GM10266 (cell line): ENCODE data around the gene IRF9.

Experiments used
- DNase-seq: peaks from one replicate; pipeline ENCODE4 v3.0.0; 2012; ENCODE audit errors: extremely low spot score
- CTCF ChIP-seq: IDR thresholded peaks from 2 replicates; pipeline ENCODE4 v1.5.1; 2012; ENCODE audit warnings: mild to moderate bottlenecking, low read depth; ENCODE audit not compliant: control insufficient read depth, insufficient read depth; ENCODE audit errors: missing control alignments

The IRF9 gene

GRCh38 chr14:24145219-24145618 is 15.8 kb upstream of the IRF9 start:
- no peak for TF ChIP-seq CTCF
- DNase-seq, result no peak

- TF ChIP-seq CTCF, result no peak
- no peak for DNase-seq
Observed at GRCh38 chr14:24145690-24146452, 15.2 kb upstream of the IRF9 start.

GRCh38 chr14:24146453-24146977 is 14.6 kb upstream of the IRF9 start, which contains the start of gene PSME2:
Gene PSME2 (minus strand): TSS chr14:24146610. CDS start chr14:24146581, 29 bp downstream.
- DNase-seq, result peak; percentile 98
- TF ChIP-seq CTCF, result peak; percentile 2

- TF ChIP-seq CTCF, result no peak
- DNase-seq, result peak; percentile 99
Observed at GRCh38 chr14:24146978-24147760, 13.9 kb upstream of the IRF9 start, which contains the start of gene RNF31. Gene RNF31 (plus strand): TSS chr14:24147498. CDS start chr14:24147699, 201 bp downstream.

- TF ChIP-seq CTCF, result no peak
- no peak for DNase-seq
Observed at GRCh38 chr14:24147761-24148428, 13.2 kb upstream of the IRF9 start.

- no peak for DNase-seq
- no peak for TF ChIP-seq CTCF
Observed at GRCh38 chr14:24149302-24149969, 11.6 kb upstream of the IRF9 start.
